Thoracic aorta (tissue), 2 donors: ENCODE data around the gene ARRDC5. TPM values are rescaled to one million over a fixed set of nuclear protein-coding genes. Genes with fewer than 3 reads are reported as not detected.
"Not testable (repeated sequence)": the region's sequence is repeated elsewhere in the genome, so short reads cannot be mapped to it uniquely, and the experiment has no call there.

Experiments used
- ATAC-seq: fragments of 150-250 bp; one replicate; pipeline ENCODE4 v1.8.0; 2017; ENCODE audit warnings: low read depth; ENCODE audit not compliant: insufficient number of reproducible peaks, low FRiP score
- DNase-seq: peaks from one replicate; pipeline ENCODE4 v3.0.0-alpha.2; 2020; ENCODE audit warnings: low spot score
- H3K27ac ChIP-seq, 2 donors: fragments of 200-600 bp; sonication (generic); 1 replicate in 1 of 2; 2 replicates in 1 of 2; pipeline ENCODE4 v1.5.1; 2016; ENCODE audit warnings: mild to moderate bottlenecking in 2 of 2, moderate library complexity in 2 of 2
- H3K27me3 ChIP-seq: fragments of 200-600 bp; sonication (generic); replicated peaks from 2 replicates; pipeline ENCODE4 v1.6.0; 2016; ENCODE audit warnings: mild to moderate bottlenecking; ENCODE audit not compliant: insufficient read depth
- H3K36me3 ChIP-seq: fragments of 200-600 bp; sonication (generic); one replicate; pipeline ENCODE4 v1.5.1; 2016
- H3K4me1 ChIP-seq, 2 donors: fragments of 200-600 bp; sonication (generic); 1 replicate in 1 of 2; 2 replicates in 1 of 2; pipeline versions ENCODE4 v1.5.1 to v1.6.0; 2016; ENCODE audit warnings: low read depth in 2 of 2, mild to moderate bottlenecking in 1 of 2; ENCODE audit not compliant: control insufficient read depth in 1 of 2
- H3K4me3 ChIP-seq: fragments of 200-600 bp; sonication (generic); 2 replicates; pipeline ENCODE4 v1.5.1; 2016; ENCODE audit warnings: mild to moderate bottlenecking
- H3K9me3 ChIP-seq: fragments of 200-600 bp; sonication (generic); 2 replicates; pipeline ENCODE4 v1.5.1; 2016
- total RNA-seq, 2 donors: library from RNA; depleted of rRNA; stranded (reverse); fragments of >200 nt; gene quantifications; one replicate each; pipeline versions ENCODE4 v1.1.0 to v1.2.3, GENCODE V29; 2016
- TF ChIP-seq, protein P1 (sequence below): fragments of 200-600 bp; sonication (generic); IDR thresholded peaks from one replicate; pipeline ENCODE4 v1.5.1; 2019; ENCODE audit warnings: antibody characterized with exemption

The ARRDC5 gene
- total RNA-seq, 2 donors from 2014 or later, result 0.49 to 3.1 TPM

DNA sequence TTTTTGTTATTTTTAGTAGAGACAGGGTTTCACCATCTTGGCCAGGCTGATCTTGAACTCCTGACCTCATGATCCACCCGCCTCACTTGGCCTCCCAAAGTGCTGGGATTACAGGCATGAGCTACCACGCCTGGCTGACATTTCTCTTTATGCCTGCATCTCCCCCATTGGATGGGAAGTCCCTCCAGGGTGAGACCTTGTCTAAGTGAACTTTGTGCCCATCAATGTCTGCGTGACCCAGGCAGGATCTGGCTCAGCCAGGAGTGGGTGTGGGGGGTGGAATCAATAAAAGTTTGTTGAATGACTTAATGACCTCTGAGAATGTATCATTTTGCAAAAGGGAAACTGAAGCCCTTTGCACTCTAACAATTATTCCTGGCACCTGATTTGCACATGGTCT, 1.8 kb upstream of the ARRDC5 start:
- peaks cover 0 to 6% of the 10 kb centered on the region in 2 donors for H3K4me1 ChIP-seq
- ATAC-seq (no peak), DNase-seq (no peak)
- H3K9me3 ChIP-seq, result no peaks in the 10 kb centered on the region
- no peak overlapping the region for H3K27ac ChIP-seq
- H3K27me3 ChIP-seq, result no peaks in the 10 kb centered on the region
- TF ChIP-seq, protein P1, sequence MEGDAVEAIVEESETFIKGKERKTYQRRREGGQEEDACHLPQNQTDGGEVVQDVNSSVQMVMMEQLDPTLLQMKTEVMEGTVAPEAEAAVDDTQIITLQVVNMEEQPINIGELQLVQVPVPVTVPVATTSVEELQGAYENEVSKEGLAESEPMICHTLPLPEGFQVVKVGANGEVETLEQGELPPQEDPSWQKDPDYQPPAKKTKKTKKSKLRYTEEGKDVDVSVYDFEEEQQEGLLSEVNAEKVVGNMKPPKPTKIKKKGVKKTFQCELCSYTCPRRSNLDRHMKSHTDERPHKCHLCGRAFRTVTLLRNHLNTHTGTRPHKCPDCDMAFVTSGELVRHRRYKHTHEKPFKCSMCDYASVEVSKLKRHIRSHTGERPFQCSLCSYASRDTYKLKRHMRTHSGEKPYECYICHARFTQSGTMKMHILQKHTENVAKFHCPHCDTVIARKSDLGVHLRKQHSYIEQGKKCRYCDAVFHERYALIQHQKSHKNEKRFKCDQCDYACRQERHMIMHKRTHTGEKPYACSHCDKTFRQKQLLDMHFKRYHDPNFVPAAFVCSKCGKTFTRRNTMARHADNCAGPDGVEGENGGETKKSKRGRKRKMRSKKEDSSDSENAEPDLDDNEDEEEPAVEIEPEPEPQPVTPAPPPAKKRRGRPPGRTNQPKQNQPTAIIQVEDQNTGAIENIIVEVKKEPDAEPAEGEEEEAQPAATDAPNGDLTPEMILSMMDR, result no peak
- H3K4me3 ChIP-seq, result no peak overlapping the region
- no peaks in the 10 kb centered on the region for H3K36me3 ChIP-seq

DNA sequence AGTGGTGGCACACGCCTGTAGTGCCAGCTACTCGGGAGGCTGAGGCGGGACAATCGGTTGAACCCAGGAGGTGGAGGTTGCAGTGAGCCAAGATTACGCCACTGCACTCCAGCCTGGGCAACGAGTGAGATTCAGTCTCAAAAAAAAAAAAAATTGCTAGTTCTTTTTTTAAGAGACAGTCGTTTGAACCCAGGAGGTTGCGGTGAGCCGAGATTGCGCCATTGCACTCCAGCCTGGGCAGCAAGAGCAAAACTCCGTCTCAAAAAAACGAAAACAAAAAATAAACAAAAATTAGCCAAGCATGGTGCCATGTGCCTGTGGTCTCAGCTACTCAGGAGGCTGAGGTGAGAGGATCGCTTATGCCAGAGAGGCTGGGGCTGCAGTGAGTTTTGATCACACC, 1.8 kb downstream of the ARRDC5 start:
- not testable (repeated sequence) for H3K4me1 ChIP-seq, DNase-seq, H3K36me3 ChIP-seq

DNA sequence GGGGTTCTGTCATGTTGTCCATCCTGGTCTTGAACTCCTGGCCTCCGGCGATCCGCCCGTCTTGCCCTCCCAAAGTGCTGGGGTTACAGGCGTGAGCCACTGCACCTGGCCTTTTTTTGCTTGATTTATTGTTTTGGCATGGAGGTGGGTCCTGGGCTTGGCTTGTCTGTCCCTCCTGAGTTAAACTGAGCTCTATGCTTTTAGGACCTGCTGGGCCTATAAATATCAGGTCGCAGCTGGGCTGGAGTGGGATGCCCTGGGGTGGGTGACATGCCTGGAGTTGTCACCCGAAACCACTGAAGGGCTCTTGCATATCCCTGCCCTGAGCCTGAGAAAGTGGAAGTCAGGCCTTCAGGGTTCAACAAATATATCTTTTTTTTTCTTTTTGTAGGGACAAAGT, 5.5 kb downstream of the ARRDC5 start:
- H3K4me1 ChIP-seq, result no peaks in the 10 kb centered on the region
- no peaks in the 10 kb centered on the region for H3K9me3 ChIP-seq
- H3K4me3 ChIP-seq, result no peak overlapping the region
- no peaks in the 10 kb centered on the region for H3K27me3 ChIP-seq
- TF ChIP-seq, protein P1, result no peak
- H3K27ac ChIP-seq, result no peak overlapping the region
- DNase-seq (no peak), ATAC-seq (no peak)
- H3K36me3 ChIP-seq, result no peaks in the 10 kb centered on the region

More for the DNA sequence above, 1.8 kb downstream of the ARRDC5 start:
- not testable (repeated sequence) for H3K4me3 ChIP-seq, H3K27ac ChIP-seq, ATAC-seq, H3K27me3 ChIP-seq, H3K9me3 ChIP-seq

DNA sequence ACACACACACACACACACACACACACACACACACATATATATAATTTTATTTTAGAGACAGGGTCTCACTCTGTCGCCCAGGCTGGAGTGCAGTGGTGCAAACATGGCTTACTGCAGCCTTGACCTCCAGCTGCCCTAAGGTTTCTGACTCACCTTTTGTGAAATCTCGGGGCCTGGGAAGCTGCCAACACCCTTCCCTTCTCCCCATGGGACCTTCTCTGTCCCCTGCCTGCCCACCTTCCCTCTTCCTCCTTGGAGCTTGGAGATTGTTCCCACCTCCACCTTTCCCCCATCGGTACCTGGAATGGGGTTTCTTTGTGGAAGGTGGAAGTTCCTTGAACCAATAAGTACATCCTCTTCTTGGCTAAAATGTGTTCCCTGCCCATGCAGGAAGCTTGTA, 6.3 kb downstream of the ARRDC5 start:
- ATAC-seq (no peak), DNase-seq (no peak)
- no peak overlapping the region for H3K4me3 ChIP-seq
- no peak overlapping the region for H3K27ac ChIP-seq
- no peaks in the 10 kb centered on the region for H3K36me3 ChIP-seq
- H3K9me3 ChIP-seq, result no peaks in the 10 kb centered on the region
- H3K4me1 ChIP-seq, result no peaks in the 10 kb centered on the region
- TF ChIP-seq, protein P1, result no peak
- H3K27me3 ChIP-seq, result no peaks in the 10 kb centered on the region

DNA sequence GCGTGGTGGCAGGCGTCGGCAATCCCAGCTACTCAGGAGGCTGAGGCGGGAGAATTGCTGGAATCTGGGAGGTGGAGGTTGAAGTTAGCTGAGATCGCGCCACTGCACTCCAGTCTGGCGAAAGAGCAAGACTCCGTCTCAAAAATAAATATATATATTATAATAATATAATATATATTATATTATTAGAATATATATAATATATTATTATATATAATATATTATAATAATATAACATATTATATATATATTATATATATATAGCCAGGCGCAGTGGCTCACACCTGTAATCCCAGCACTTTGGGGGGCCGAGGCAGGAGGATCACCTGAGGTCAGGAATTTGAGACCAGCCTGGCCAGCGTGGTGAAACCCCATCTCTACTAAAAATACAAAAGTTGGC, 9.7 kb downstream of the ARRDC5 start:
- not testable (repeated sequence) for H3K4me3 ChIP-seq, H3K4me1 ChIP-seq, DNase-seq, H3K27me3 ChIP-seq, H3K27ac ChIP-seq, ATAC-seq, H3K36me3 ChIP-seq, H3K9me3 ChIP-seq

DNA sequence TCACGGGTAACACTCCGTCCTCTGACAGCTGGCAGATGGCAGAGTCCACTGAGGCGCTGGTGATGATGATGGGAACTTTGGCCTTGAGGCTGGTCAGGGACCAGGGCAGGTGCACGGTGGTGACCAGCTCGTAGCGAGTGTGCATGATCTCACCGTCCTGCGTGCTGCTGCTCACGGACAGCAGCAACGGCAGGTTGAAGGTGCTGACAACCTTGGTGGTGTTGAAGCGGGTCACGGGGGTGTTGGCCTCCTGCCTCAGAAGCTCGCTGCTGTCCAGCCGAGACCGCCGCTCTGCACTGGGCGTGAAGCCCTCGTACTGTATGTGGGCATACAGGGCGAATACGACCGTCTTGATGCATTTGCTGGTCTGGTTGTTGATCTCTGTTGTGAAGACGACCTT, 11.6 kb downstream of the ARRDC5 start:
- TF ChIP-seq, protein P1, result no peak
- H3K9me3 ChIP-seq, result no peaks in the 10 kb centered on the region
- no peak for DNase-seq
- no peak overlapping the region for H3K27ac ChIP-seq
- no peaks in the 10 kb centered on the region for H3K27me3 ChIP-seq
- no peak overlapping the region for H3K4me3 ChIP-seq
- H3K4me1 ChIP-seq, result no peaks in the 10 kb centered on the region
- ATAC-seq, result no peak
- no peaks in the 10 kb centered on the region for H3K36me3 ChIP-seq
